HG03103 (cell line): Measurements from ENCODE around the gene MAN2C1.
"Not testable (repeated sequence)": the region's sequence is repeated elsewhere in the genome, so short reads cannot be mapped to it uniquely, and the experiment has no call there.

ENCODE experiments used
- ATAC-seq: cut with Tn5 transposase; IDR thresholded peaks from one replicate; pipeline ENCODE4 v1.9.1; 2021; ENCODE audit warnings: low read depth; ENCODE audit not compliant: unreplicated experiment

The MAN2C1 gene

DNA sequence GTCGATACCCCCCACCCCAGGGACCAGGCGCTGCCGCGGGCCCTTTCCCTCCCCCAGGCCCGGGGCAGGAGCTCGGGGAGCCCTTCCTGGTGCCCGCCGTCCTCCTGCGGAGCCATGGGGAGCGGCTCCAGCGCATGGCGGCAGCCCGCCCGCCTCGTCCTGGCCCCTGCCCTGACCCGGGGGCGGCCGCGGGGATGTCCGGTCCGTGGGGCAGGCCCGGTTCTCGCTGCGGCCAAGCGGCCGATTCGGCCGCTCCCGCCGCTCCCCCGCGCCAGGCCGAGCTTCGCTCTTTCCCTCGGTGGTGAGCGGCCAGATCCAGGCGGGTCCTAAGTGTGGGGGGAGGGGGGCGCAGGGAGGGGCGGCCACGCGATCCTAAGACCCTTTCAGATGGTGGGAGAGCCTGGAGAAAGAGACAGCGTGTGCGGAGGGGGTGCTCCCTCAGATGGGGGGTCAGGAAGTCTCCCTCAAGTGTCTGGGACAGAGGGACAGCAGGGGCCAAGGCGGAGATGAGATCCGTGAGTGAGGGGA is 20.3 kb downstream of the MAN2C1 start:
- ATAC-seq = no peak

DNA sequence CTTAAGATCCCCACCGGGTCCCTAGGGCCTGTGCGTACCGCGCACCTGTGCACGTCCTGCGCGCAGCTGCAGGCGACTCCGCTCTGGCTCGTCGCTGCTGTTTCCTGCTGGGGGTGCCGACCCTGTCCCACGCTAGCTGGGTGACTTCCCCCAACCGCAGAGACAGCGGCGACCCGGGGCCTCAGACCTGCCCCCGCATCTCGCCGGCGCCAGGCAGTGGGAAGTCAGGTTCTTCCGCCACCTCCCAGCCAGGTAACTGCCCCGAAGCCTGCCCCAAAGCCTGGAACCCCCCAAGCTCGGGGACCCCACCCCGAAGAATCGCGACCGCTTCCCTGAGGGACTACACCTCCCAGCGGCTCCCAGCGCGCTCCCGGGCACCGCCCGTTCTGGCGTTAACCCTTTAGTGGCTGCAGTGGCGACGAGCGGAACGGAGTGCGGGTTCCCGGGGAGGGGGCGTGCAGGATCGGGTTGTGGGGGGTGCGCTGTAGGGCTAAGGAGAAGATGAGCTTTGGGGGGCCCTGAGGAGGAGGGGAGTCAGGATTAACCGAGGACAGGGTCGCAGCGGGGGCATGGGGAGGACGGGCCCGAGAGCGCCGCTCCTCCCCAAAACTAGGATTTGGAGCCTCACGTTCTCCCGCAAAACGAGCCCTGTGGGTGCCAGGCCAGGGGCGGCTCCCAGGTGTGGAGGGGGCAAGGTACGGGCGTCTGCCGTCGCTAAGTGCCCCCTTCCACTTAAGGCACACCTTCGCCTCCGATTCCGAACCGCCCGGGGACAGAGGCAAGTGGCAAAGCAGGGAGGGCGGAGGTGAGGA is 21.0 kb downstream of the MAN2C1 start:
- peak; percentile 51 for ATAC-seq

DNA sequence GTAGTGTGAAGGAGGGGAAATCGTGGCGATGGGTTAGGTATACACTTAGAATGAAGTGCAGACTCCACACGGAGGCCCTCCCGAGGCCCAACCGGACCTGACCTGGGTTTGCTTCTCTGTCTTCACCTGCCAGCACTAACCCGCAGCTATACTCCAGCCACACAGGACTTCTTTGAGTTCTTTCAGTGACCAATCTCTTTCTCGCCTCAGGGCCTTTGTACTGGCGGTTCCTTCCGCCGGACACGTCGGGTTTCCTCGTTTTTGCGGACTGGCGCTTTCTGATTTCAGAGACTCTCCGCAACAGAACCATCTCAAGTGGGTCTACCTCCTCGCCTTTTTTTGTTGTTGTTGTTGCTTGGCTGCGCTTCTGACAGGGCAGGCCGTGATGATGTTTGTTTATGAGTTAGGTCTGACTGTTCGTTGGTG is 21.6 kb downstream of the MAN2C1 start, which contains the start of gene NEIL1:
Gene NEIL1 (plus strand): TSS at position 244 of the 426 bp plus-strand sequence. CDS start 1,867 bp downstream, outside the sequence.
- ATAC-seq = peak; percentile 18

DNA sequence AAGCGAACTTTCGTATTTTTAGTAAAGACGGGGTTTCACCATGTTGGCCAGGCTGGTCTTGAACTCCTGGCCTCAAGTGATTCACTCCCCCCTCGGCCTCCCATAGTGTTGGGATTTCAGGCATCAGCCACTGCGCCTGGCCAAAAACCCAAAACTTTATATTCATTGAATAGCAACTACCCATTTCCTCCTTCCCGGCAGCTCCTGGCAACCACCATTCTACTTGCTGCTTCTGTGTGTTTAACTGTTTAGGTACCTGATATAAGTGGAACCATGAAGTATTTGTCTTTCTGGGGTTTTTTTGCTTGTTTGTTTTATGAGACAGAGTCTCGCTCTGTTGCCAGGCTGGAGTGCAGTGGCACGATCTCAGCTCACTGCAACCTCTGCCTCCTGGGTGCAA is 24.5 kb downstream of the MAN2C1 start:
- not testable (repeated sequence) for ATAC-seq

DNA sequence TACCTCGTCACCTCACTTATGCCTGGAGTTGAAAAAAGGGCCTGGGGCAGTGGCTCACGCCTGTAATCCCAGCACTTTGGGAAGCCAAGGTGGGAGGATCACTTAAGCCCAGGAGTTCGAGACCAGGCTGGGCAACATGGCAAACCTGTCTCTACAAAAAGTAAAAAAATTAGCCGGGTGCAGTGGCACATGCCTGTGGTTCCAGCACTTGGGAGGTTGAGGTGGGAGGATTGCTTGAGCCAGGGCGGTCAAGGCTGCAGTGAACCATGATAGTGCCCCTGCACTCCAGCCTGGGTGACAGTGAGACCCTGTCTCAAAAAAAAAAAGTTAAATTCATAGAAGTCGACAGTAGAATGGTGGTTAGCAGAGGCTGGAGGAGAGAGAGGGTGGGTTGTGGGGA is 26.2 kb downstream of the MAN2C1 start:
- no peak for ATAC-seq

DNA sequence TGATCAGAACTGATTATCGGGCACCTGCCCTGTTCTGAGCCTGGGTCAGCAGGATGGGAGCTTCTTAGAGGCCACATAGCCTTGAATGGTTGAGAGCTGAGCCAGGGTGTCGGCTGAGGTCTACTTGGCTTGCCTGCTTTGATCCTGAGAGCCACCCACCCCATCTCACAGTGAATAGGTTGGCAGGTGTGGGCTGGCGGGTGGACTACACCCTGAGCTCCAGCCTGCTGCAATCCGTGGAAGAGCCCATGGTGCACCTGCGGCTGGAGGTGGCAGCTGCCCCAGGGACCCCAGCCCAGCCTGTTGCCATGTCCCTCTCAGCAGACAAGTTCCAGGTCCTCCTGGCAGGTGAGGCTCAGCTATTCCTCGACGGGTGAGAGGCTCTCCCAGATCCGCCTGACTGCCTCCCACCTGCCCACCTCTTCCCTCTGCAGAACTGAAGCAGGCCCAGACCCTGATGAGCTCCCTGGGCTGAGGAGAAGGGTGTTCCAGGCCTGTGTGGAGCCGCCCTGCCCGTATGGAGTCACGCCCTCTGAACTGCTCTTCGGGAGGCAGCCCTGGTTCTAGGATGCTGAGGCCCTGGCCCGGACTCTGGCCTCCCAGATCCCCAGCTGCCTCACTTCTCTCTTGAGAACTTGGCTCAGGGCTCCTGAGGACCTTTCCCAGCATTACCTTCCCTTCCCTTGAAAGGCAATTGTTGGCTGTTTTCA is 28.7 kb downstream of the MAN2C1 start:
- no peak for ATAC-seq

DNA sequence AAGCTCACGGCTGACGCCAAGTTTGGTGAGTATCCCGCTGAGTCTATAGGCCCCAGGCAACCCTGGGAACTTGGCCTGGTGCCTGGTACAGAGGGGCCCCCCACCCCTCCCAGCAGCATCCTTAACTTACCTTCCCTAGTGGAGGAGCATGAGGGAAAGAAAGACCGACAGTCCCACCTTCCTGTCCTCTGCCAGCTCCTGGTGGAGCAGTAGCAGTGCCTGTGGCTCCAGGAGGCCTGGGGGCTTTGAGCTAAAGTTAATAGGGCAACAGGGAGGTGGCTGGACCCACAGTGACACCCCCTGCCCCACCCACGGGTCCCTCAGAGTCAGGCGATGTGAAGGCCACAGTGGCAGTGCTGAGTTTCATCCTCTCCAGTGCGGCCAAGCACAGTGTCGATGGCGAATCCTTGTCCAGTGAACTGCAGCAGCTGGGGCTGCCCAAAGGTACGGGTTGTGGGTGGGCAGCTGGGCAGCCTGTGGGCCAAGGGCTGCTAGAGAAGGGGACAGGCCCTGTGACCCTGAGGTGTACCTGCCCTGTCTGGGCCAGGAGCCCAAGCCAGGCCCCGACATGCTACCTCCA is 29.7 kb downstream of the MAN2C1 start:
- ATAC-seq = no peak

DNA sequence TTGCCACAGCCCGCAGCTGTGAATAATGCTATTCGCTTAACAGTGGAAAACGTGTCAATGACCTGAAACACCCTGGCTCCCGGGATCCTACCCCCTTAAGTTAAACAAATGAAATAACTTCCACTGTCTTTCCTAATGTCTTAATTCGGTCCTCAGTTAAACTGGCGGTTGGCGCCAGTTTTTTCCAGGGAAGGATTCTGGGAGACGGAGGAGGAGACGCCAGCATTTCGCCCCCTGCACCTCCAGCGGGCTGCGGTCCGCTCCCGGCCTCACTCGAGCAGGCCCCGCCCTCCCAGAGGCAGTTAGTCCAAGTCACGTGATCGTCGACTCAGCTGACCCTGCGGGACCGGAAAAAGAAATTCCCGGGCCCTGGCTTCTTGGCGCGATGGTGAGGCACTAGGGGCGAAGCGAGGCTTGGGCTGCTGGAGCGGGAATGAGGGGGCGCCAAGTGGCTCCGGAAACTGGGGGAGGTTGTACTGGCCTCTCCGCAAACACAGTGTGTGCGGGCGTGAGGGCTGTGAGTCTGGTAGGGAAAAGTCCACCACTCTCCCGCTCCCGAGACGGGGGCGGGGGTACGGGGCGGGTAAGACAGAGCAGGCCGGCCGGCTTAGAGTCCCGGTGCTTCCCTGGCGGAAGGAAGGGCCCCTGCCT is 32.6 kb downstream of the MAN2C1 start, which contains the start of gene COMMD4:
Gene COMMD4 (plus strand): TSS at position 359 of the 651 bp plus-strand sequence. CDS start 27 bp downstream, at position 386.
- peak; percentile 65 for ATAC-seq

DNA sequence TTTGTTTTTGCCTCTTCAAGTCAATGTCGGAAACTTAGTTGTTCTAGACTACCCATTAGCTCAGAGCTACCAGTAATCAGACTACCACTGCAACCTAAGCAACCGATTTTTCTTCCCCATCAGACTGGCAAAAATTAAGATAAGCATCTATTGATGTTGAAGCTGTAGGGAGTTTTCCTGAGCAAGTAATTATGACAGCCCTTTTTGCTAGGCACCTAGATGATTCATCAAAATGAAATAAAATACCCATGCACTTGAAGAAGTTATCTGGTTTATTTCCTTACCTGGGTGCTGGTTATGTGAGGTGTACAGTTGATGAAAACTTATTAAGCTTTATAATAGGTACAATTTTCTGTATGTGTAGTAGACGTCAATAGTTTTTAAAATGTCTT is 33.1 kb downstream of the MAN2C1 start:
- ATAC-seq = no peak

DNA sequence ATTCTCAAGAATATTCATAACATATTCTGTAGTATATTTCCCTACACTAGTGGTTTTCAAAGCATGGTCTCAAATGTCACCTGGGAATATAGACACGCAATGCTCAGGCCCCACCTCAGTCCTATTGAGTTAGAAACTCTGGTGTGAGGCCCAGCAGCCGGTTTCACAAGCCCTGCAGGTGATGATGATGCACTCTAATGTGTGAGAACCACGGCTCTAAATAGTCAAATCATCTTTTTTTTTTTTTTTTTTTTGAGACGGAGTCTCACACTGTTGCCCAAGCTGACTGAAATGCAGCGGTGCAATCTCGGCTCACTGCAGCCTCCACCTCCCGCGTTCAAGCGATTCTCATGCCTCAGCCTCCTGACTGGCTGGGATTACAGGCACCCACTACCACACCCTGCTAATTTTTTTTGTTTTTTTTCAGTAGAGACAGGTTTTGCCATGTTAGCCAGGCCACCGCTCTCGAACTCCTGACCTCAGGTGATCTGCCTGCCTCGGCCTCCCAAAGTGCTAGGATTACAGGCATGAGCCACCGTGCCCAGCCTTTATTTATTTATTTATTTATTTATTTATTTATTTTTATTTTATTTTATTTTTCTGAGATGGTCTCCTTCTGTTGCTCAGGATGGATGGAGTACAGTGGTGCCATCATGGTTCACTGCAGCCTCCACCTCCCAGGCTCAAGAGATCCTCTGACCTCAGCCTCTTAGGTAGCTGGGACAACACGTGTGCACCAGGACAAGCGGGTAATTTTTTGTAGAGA is 34.6 kb downstream of the MAN2C1 start:
- not testable (repeated sequence) for ATAC-seq

DNA sequence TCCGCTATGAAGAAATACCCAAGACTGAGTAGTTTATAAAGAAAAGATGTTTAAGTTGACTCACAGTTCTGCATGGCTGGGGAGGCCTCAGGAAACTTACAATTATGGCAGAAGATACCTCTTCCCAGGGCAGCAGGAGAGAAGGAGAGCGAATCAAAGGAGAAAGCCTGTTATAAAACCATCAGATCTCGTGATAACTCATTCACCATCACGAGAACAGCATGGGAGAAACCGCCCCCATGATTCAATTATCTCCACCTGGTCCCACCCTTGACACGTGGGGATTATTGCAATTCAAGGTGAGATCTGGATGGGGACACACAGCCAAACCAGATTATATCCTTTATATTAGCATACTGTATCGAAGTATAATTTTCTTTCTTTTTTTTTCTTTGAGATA is 36.3 kb downstream of the MAN2C1 start:
- not testable (repeated sequence) for ATAC-seq

DNA sequence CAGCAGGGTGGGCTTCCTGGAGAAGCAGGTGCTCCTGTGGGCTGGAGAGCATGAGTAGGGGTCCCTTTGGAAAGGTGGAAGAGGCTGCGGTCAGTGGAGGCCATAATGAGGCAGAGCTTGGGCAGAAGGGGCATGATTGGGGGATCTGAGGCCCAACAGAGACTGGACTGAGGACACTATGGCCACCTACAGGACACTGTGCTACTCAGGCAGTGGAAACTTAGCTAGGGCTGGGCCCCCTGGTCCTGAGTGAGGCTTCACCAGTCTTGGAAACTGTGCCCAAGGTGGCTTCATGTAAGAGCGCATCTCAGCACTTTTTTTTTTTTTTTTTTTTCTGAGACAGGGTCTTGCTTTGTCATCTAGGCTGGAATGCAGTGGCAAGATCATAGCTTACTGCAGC is 38.8 kb downstream of the MAN2C1 start:
- no peak for ATAC-seq

DNA sequence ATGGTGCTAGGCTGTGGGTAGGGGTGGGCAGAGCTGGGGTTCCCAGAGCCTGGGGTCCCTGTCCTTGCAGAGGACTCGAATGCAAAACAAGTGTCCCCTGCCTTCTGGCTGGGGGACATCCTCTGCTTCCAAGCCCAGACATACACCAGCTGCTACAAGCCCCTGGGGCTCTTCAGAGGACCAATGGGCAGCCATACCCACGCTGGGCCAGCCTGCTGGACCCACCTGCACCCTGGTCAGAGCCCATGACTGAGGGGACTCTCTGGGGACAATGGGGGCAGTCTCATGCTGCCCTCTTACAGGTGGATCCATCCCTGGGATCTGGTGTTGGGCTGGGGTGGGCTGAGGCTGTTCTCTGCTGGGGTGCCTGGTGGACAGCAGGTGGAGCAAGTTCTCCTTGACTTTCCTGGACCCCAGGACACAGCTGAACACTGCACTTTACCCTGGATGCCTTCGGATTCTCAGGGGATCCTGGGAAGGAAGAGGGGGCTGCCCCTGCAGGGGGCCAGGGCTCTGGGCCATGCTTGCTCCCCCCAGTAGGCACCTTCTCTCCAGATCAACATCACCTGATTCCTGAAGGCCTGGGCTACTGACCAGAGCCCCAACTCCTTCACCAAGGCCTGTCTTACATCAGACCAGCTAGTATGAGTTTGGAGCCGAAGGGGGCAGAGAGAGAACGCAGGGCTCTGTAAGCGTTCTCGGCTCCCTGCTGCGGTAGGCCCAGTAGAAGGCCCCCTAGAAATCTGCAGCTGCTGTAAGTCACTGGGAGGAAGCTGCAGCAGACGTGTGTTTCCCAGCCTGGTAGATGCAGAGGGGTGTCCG is 39.7 kb downstream of the MAN2C1 start:
- no peak for ATAC-seq

DNA sequence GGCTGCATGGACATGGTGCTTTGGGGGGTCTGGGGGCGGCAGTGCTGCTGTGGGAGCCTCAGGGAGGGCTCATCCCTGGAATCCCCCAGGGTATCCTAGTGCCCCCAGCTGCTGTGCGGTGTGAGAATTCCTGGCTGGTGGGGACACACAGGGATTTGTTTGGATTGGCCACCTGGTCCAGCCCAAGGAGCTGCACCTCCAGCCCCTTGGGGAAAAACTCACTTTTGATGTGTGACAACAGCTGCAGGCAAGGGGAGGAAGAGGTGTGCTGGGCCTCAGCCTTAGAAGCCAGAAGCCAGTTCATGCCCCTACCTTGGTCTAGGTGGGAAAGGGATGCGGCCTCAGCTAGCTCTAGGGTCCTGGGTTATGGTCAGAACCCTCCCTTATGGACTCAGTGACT is 40.9 kb downstream of the MAN2C1 start:
- no peak for ATAC-seq

DNA sequence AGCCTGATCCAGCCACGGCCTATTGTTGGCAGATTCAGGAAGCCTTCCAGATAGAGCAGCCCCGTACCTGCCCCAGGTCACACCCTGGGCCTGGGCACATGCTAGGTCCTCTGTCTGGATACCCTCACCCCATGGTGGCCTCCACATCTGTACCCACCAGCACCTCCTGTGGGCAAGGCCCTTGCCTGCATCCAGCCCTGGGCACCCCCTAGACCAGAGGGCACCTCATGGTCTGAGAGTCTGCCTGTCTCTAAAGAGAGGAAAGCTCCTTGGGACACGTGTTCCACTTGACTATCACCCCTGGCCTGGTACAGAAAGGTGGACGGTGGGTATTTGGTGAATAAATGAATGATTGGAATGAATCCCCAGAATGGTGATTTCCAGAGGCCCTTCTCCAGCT is 41.4 kb downstream of the MAN2C1 start:
- ATAC-seq = no peak

DNA sequence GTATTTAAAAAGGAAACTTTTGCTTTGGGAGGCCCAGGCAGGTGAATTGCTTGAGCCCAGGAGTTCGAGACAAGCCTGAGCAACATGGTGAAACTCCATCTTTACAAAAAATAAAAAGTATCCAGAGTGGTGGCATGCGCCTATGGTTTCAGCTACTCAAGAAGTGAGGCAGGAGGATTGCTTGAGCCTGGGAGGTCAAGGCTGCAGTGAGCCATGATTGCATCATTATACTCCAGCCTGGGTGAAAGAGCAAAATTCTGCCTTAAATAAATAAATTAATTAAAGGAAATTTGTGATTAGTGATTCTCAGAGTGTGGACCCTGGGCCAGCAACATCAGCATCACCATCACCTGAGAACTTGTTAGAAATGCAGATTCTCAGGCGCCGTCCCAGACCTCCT is 42.5 kb downstream of the MAN2C1 start:
- ATAC-seq = no peak

DNA sequence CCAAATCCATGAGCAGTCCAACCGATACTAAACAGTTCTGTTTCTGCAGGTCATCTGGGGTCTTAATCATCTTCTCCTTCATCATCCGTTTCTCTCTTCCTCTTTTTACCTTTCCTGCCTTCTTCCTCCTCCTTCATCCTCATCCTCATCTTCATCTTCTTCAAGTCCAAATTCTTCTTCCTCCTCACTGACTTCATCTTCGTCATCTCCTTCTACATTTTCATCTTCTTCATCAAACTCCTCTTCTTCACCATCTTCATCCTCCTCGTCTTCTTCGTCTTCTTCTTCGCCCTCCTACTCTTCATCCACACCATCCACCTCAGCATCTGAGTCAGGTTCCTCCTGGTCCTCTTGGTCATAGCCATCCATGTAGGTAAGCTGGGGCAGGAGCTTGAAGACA is 46.7 kb downstream of the MAN2C1 start:
- no peak for ATAC-seq

DNA sequence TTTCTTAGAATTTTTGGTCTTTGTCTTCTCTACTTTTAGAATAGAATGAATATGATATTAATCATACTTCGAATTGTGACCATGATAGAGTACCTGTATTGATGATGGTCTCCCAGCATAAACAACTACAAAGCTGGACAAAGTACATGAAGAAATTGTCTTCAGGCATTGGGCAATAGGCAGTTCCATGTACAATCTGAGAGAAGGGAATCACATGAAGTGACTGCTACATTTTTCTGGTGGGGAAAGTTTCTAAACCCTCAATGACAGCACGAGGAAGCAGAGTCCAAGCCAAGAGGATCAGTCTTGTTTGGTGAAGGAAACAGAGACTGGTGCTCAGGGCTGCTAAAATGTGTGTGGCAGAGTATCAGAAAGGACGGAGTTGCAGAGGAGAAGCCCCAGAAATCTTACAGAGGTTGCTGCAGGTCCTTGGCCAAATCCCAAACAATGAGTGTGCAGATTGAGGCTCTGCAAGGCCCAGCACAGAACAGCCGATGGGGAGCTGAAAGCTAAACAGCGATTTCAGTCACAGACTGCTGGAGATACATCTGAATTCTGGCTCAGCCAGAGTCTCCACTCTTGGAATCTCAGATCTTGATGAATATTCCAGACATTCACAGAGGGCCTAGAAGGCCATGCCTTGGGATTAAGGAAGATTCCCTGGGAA is 49.0 kb downstream of the MAN2C1 start:
- ATAC-seq = not testable (repeated sequence)
